Esophagus muscularis mucosa (tissue), 4 donors: Measurements from ENCODE around the gene NAXD. TPM values are rescaled to one million over a fixed set of nuclear protein-coding genes. Genes with fewer than 3 reads are reported as not detected.
A peak's percentile ranks its signal among the peaks of the same experiment; 100 is the strongest.

Experiments
- DNase-seq: peaks from one replicate; pipeline ENCODE4 v3.0.0-alpha.2; 2017; ENCODE audit errors: extremely low spot score
- H3K27ac ChIP-seq, 4 donors: fragments of 200-600 bp; sonication (generic); replicated peaks in 1 of 4; 1 replicate in 3 of 4; 2 replicates in 1 of 4; pipeline ENCODE4 v1.5.1; 2016 to 2019; ENCODE audit warnings: mild to moderate bottlenecking in 1 of 4
- H3K27me3 ChIP-seq, 4 donors: fragments of 200-600 bp; sonication (generic); one replicate each; pipeline versions ENCODE4 v1.5.1 to v1.6.0; 2016 to 2019
- H3K36me3 ChIP-seq, 4 donors: fragments of 200-600 bp; sonication (generic); one replicate each; pipeline ENCODE4 v1.5.1; 2016 to 2019
- H3K4me1 ChIP-seq, 4 donors: fragments of 200-600 bp; sonication (generic); one replicate each; pipeline ENCODE4 v1.5.1; 2016 to 2019
- H3K4me3 ChIP-seq, 4 donors: fragments of 200-600 bp; sonication (generic); 1 replicate in 2 of 4; 2 replicates in 2 of 4; pipeline ENCODE4 v1.5.1; 2016 to 2019; ENCODE audit warnings: mild to moderate bottlenecking in 4 of 4, moderate library complexity in 1 of 4
- H3K9me3 ChIP-seq, 4 donors: fragments of 200-600 bp; sonication (generic); 1 replicate in 3 of 4; 2 replicates in 1 of 4; pipeline ENCODE4 v1.5.1; 2016 to 2019
- CTCF ChIP-seq, 3 experiments: fragments of 200-600 bp in 2 of 3; fragments of 450-650 bp in 1 of 3; sonication (generic) in 2 of 3; IDR thresholded peaks; one replicate each; pipeline ENCODE4 v1.5.1; 2017 to 2019; ENCODE audit warnings: antibody characterized with exemption in 3 of 3, mild to moderate bottlenecking in 2 of 3, moderate library complexity in 1 of 3
- EP300 ChIP-seq: sonication (generic); formaldehyde crosslinking; IDR thresholded peaks from one replicate; pipeline ENCODE4 v1.6.1; 2017; ENCODE audit warnings: antibody characterized with exemption
- POLR2A ChIP-seq: fragments of 450-650 bp; IDR thresholded peaks from one replicate; pipeline ENCODE4 v1.6.1; 2017; ENCODE audit warnings: antibody characterized with exemption, moderate library complexity, mild to moderate bottlenecking, low read depth
- POLR2AphosphoS5 ChIP-seq, 2 donors: sonication (generic); formaldehyde crosslinking; IDR thresholded peaks; one replicate each; pipeline ENCODE4 v1.6.1; 2017; ENCODE audit warnings: antibody characterized with exemption in 2 of 2
- WGBS: methylation state at CpG from one replicate; pipeline ENCODE4 v1.1.5; 2018; 5-methylcytosine and 5-hydroxymethylcytosine counted together
- intact Hi-C: fragments of 100-400 bp; cut with DNase I; formaldehyde crosslinking; loops from one replicate; pipeline ENCODE4 v1.15.1; 2023
- total RNA-seq, 4 donors: library from RNA; depleted of rRNA; stranded (reverse); fragments of >200 nt; gene quantifications; one replicate each; pipeline versions ENCODE4 v1.1.0 to v1.2.1, GENCODE V29; 2016

NAXD gene
- total RNA-seq, 4 donors from 2014 or later, result 29.9 to 34.5 (median 34.0) TPM

GRCh38 chr13:110677731-110678545 lies 62.6 kb downstream of the NAXD start:
- intact Hi-C loops, result no loop called here
- no peak for DNase-seq
- no peak for TF ChIP-seq POLR2AphosphoS5 (IDR thresholded peaks at IDR 0.05)
- TF ChIP-seq EP300, result no peak
- no peak for TF ChIP-seq POLR2A
- TF ChIP-seq CTCF (IDR thresholded peaks at IDR 0.05), result no peak
- Histone ChIP-seq H3K27ac (no peak overlapping the region), H3K36me3 (peaks cover 38 to 77% (median 62%) of the 10 kb centered on the region in 4 donors), H3K27me3 (no peaks in the 10 kb centered on the region), H3K9me3 (no peaks in the 10 kb centered on the region), H3K4me3 (no peak overlapping the region), H3K4me1 (no peaks in the 10 kb centered on the region)
- WGBS, result 87% methylated on average over 22 of the region's 28 CpGs

GRCh38 chr13:110680852-110681251 lies 65.5 kb downstream of the NAXD start:
- Histone ChIP-seq H3K4me3 (no peak overlapping the region), H3K9me3 (no peaks in the 10 kb centered on the region), H3K36me3 (peaks cover 49 to 95% (median 80%) of the 10 kb centered on the region in 4 donors), H3K27ac (no peak overlapping the region), H3K4me1 (no peaks in the 10 kb centered on the region), H3K27me3 (no peaks in the 10 kb centered on the region)
- no peak for DNase-seq
- intact Hi-C loops, result loop anchor here (5.0 kb wide), 1 partner anchor 136 kb away; no protein-coding TSS in a partner anchor
- WGBS, result 90% methylated on average over 7 of the region's 7 CpGs
- TF ChIP-seq CTCF (IDR thresholded peaks at IDR 0.05) (peak in 2 of 3 experiments; percentile 13 to 35), EP300 (no peak)

GRCh38 chr13:110681868-110682550 lies 66.7 kb downstream of the NAXD start:
- no peak for TF ChIP-seq EP300
- no peak for TF ChIP-seq CTCF (IDR thresholded peaks at IDR 0.05)
- TF ChIP-seq POLR2AphosphoS5 (IDR thresholded peaks at IDR 0.05), result no peak
- TF ChIP-seq POLR2A, result no peak
- no peak overlapping the region for H3K4me3 ChIP-seq
- DNase-seq, result no peak
- H3K27ac ChIP-seq, result no peak overlapping the region
- intact Hi-C loops, result loop anchor here (5.0 kb wide), 1 partner anchor 135 kb away; no protein-coding TSS in a partner anchor
- H3K36me3 ChIP-seq, result peaks cover 49 to 95% (median 79%) of the 10 kb centered on the region in 4 donors
- WGBS, result 87% methylated on average over 14 of the region's 15 CpGs
- no peaks in the 10 kb centered on the region for H3K9me3 ChIP-seq
- H3K4me1 ChIP-seq, result no peaks in the 10 kb centered on the region
- H3K27me3 ChIP-seq, result no peaks in the 10 kb centered on the region

- H3K4me3 ChIP-seq, result no peak overlapping the region
- H3K4me1 ChIP-seq, result no peaks in the 10 kb centered on the region
- no peaks in the 10 kb centered on the region for H3K27me3 ChIP-seq
- no peak for DNase-seq
- TF ChIP-seq EP300, result no peak
- TF ChIP-seq CTCF (IDR thresholded peaks at IDR 0.05), result no peak
- TF ChIP-seq POLR2AphosphoS5 (IDR thresholded peaks at IDR 0.05), result no peak
- TF ChIP-seq POLR2A, result no peak
- H3K9me3 ChIP-seq, result no peaks in the 10 kb centered on the region
- no peak overlapping the region for H3K27ac ChIP-seq
- intact Hi-C loops, result loop anchor here (5.0 kb wide), 1 partner anchor 135 kb away; no protein-coding TSS in a partner anchor
- WGBS, result 93% methylated on average over 12 of the region's 12 CpGs
- peaks cover 49 to 99% (median 85%) of the 10 kb centered on the region in 4 donors for H3K36me3 ChIP-seq
Observed at GRCh38 chr13:110682746-110683145, 67.4 kb downstream of the NAXD start.
